ENCODE results near the gene ISCA2. TPM values are rescaled to one million over a fixed set of nuclear protein-coding genes. Genes with fewer than 3 reads are reported as not detected.
"Not testable (repeated sequence)": the region's sequence is repeated elsewhere in the genome, so short reads cannot be mapped to it uniquely, and the experiment has no call there.

The ISCA2 gene
- polyA plus RNA-seq, 4 donors: 44.1 to 47.4 (median 46.2) TPM

DNA sequence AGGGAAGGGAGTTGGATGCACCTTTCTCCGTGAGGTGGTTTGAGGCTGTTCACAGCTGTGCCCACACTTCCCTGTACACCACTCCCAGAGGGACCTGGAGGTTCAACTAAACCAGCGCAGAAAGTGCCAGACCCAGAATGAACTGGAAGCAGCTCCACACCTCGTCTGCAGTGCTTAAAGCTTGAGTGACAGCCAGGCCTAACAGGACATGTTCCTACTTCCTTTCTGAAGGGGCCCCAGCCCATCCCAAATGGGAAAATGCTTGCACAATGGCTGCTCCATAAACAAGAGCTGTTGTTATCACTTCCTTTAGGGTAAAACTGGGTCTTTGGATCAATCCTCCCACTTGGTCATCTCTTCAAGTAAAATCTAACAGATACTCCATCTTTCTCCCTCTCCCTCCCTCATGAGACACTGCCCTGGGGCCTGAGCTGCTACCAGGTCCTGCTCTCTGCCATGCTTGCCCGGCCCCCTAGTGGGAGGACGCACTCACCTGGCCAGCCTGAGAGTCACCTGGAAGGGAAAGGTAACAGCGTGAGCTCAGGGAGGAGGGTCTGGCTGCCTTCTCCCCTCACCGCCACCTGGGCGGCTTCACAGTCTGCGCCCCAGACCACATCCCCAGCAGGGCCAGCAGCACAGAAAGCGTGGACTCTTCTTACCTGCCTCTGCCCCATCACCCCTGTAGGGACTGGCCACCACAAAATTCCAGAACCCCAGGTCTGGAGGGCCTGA is 33.5 kb downstream of the ISCA2 start:
- DNase-seq (ENCODE audit: low read depth in 4 of 4, low spot score in 3 of 4): no peak

DNA sequence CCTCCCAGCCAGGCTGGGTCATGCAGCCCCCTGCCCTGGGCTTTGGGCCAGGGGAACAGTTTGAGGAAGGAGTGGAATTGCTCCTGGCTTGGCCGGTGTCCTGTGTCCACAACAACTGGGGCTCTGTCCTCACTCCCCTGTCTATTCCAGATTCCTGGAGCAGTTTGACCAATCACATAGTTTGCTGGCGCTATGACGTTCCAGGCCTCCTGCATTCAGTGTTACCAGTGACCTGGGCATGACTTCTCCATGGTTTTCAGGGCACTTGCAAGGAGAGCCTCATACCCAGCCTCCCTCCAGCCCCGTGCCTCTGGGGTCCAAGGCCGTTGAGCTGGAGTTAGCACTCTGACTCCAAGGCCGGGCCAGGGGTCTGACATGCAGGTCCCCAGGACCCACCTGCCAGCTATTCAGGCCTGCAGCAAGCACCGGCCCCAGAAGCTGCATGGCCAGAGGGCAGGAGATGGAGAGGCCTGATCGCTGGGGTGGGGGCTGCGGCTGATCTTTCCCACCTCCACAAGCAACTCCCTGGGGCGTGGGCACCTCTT is 34.2 kb downstream of the ISCA2 start:
- no peak for DNase-seq (ENCODE audit: low read depth in 4 of 4, low spot score in 3 of 4)

DNA sequence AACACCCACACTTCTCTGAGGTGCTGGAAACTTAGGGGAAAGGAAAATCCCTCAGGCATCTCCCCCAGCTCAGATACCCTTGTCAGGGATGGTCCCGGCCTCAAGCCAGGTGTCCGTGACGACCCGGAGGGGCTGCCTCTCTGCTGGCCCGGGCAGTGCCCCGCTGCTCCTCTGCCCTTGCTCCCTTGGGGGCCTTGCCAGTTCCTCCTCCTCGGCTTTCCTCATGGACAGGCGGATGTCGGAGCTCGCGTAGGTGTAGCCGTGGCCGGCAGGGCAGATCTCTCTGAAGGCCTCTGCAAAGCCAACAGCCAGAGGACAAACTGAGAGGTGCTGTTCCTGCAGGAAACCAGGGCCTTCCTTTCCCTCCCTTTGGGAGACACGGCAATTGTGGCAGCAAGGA is 34.8 kb downstream of the ISCA2 start:
- no peak for DNase-seq (ENCODE audit: low read depth in 4 of 4, low spot score in 3 of 4)

DNA sequence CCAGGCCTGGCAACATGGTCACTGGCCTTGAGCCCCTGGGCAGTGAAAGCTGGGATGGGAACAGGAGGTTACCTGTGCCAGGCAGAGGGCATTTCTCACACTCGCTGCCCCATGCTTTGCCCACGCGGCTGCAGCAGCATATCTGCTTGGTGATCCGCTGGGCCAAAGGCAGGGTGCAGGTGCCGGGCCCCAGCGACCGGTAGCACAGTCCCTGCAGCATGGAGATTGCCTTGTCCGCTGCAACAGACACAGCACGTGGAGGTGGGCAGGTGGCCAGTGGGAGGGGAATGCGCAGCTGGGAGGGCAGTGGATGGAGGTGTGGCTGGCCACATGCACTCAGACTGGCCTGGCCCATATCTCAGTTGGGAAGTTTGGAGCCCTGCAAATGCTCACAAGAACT is 35.3 kb downstream of the ISCA2 start:
- no peak for DNase-seq (ENCODE audit: low read depth in 4 of 4, low spot score in 3 of 4)

DNA sequence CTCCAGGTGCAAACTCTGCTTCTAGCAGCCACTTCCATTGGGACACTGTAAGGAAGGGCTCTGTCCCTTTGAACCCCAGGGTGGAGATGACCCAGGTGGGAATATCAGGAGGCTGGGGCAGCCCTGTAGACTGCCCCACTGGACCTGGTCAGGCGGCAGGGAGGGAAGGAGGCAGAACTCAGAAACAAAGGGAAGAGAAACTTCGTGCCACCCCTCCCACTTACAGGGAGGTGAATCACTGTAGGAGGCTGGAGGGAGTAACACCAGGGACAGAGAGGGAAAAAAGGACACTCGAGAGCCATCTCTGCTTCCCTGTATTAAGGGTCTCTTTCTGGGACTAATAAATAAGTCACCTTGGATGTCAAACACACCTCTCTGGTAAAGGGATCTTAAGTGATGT is 37.4 kb downstream of the ISCA2 start:
- no peak for DNase-seq (ENCODE audit: low read depth in 4 of 4, low spot score in 3 of 4)

DNA sequence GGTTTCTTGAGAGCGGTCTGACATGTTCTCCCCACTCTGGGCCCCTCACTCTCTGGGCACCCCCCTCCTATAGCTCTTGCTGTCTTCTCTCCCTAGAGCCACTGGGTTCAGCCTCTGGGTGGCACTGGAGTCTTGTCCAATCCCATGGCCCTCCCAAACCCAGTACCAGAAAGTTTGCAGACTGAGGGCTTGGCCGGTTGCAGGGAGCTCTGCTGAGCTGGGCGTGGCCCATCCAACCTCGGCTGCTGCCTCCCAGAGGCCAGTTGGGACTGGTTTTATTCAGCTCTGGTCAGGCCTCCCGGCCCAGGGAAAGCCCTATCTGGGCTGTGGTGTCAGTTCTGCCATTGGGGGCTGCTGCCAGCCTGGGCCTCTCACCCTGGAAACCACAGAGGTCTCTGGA is 37.9 kb downstream of the ISCA2 start:
- no peak for DNase-seq (ENCODE audit: low read depth in 4 of 4, low spot score in 3 of 4)

DNA sequence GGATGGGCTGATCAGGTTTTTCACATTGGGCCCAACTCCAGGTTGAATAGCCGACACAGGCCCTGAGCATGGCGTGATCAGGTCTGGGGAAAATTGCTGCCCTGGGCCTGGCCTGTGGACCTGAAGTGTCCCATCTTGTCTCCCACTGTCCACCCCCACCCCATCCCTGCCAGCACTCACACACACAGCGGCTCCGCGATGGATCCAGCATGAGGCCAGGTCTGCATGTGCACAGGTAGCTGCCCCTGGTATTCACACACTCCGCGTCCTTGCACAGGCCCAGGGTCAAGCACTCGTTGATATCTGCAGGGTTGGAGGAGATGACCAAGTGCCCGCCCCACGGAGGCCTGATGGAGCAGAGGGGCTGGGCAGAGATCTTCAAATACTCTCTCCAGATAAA is 38.7 kb downstream of the ISCA2 start:
- no peak for DNase-seq (ENCODE audit: low read depth in 4 of 4, low spot score in 3 of 4)

DNA sequence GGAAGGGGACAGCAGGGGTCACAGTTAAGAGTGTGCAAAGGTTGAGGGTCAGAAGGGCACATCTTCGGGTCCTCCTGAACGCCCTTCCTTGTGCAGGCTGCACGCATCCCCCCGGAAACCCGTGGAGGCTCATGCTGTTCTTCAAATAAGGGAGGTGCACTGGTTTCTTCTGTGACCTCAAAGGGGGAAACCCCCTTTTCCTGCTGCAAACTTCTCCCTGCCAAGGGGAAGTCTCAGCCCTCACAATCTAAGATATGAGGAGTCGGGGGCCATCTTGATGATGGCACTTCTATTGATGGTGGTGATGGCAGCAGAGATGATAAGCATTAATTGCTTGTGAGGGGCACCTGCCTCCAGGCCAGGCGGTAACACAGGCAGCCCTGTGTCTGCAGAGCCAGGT is 40.0 kb downstream of the ISCA2 start:
- no peak for DNase-seq (ENCODE audit: low read depth in 4 of 4, low spot score in 3 of 4)

DNA sequence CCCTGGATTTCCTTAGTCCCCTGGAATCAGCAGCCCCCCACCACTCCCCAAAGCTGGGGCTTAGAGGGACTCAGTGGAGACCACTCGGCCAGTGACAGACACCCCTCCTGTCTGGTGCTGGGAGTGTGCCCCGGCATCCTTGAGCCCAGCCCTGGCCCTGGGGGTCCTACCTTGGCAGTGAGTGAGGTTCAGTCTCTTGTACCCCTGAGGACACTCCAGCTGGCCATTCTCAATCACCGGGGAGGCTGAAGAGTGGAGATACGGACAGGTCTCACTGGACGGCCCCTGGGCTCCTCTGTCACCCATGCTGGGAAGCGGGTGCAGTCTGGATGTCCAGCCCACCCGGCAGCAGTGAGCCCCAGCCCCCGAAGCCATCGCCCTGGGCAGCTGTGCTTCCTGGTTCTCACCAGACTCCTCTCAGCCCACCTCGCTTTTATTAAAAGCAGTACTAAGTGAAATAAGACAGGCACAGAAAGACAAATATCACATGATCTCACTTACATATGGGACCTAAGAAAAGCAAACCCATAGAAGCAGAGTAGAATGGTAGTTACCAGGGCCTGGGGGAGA is 42.3 kb downstream of the ISCA2 start:
- no peak for DNase-seq (ENCODE audit: low read depth in 4 of 4, low spot score in 3 of 4)

DNA sequence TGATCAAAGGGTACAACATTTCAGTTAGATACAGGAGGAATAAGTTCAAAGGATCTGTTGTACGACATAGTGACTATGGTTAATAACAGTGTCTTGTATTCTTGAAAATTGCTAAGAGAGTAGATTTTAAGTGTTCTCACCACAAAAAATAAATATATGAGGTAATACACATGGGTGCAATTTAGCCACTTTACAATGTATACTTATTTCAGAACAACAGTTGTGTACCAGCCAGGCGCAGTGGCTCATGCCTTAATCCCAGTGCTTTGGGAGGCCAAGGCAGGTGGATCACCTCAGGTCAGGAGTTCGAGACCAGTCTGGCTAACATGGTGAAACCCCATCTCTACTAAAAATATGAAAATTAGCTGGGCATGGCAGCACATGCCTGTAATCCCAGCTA is 42.8 kb downstream of the ISCA2 start:
- not testable (repeated sequence) for DNase-seq (ENCODE audit: low read depth in 4 of 4, low spot score in 3 of 4)

DNA sequence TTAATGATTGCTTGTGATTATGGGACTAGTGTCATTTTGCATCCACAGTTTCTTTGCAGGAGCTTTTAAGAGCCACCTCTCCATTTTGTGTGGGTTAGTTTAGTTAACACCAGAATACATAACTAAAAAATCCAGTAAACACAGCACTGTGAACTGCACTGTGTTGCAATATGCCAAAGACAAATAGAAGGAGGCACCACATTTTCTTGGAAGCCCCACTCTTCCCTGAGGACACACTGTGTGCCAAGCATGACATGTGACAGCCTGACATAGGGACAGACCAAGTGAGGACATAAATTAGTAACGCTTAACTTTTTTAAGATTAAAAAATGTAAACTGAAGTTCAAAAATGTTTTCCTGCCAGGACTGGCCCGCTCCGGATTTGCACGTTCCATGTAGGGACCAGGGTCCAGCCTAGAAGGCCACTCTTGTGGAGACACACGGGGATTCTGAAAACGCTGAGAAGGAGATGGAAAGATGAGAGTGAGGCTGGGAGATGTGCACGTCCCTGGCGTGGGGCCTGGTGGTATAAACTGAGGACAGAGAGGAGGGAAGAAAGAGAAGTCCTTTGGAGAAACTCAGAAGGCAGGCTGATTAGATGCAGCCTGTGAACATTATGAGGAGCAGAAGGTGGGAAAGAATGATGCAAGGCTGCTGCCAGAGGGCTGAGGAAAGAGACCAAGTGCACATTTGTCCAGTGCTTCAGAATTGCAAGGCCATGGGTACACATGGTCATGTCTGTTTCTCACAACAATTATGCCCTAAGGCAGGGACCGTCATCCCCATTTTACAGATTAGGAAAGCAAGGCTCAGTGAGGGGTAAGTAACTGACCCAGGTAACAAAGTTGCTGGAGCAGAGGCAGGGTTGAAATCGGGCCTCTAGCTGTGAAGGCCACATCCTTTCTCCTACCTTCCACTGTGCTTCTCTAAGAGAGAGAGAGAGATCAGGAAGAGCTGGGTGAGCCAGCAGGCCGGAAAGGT is 45.1 kb downstream of the ISCA2 start:
- DNase-seq (ENCODE audit: low read depth in 4 of 4, low spot score in 3 of 4): no peak

DNA sequence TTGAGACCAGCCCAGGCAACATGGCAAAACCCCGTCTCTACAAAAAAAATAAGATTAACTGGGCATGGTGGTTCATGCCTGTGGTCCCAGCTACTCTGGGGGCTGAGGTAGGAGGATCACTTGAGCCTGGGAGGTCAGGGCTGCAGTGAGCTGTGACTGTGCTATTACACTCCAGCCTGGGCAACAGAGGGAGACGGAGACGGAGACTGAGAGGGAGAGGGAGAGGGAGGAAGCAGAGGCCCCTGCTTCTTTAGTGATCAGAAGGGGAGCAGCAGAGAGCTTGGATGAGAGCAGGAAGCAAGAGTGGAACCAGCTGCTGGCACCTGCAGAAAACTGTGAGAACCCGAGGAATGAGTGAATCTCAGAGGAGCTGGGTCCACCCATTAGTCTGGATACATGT is 45.9 kb downstream of the ISCA2 start:
- no peak for DNase-seq (ENCODE audit: low read depth in 4 of 4, low spot score in 3 of 4)

DNA sequence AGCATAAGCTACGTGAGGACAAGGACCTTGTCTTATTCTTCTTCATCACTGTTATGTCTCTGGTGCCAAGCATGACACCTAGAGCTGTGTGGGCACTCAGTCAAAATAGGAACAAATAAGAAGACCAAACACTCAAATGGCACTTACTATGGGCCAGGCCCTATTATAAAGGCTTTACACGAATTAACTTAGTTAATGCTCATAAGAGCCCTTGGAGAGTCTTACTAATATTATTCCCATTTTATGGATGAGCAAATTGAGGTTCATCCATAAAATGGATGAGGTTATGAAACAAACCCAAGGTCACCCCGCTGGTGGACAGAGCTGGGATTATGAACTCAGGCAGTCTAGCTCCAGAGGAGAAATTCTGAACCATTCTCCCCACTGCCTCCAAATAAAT is 47.7 kb downstream of the ISCA2 start:
- DNase-seq (ENCODE audit: low read depth in 4 of 4, low spot score in 3 of 4): no peak

DNA sequence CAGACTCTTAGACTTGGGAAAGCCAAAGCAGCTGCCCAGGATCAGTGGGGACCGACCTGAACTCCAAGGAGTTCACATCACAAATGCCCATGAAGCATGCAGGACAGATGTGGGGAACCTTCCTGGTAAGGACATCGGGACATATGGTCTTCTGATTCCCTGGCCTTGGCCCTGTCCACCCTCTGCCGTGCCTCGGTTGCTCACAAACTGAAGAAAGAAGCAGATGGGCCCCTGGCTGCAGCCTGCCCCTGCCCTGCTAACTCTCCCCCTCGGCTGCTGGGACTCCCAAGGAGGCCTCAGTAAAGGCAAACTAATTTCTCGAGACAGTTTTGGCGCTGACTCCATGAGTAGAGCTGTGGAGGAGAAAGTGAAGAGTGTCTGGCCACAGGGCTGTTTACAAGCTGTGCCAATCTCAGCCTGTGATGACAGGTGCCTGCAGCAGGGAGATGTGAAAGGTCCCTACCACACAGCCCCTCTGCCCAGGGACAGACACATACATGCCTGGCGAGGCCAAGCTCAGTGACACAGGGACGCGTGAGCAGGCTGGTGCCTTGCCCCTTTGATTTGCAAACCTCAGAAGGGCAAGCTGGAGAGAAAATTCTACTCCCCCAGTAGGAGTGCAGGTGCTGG is 48.6 kb downstream of the ISCA2 start:
- DNase-seq (ENCODE audit: low read depth in 4 of 4, low spot score in 3 of 4): no peak

DNA sequence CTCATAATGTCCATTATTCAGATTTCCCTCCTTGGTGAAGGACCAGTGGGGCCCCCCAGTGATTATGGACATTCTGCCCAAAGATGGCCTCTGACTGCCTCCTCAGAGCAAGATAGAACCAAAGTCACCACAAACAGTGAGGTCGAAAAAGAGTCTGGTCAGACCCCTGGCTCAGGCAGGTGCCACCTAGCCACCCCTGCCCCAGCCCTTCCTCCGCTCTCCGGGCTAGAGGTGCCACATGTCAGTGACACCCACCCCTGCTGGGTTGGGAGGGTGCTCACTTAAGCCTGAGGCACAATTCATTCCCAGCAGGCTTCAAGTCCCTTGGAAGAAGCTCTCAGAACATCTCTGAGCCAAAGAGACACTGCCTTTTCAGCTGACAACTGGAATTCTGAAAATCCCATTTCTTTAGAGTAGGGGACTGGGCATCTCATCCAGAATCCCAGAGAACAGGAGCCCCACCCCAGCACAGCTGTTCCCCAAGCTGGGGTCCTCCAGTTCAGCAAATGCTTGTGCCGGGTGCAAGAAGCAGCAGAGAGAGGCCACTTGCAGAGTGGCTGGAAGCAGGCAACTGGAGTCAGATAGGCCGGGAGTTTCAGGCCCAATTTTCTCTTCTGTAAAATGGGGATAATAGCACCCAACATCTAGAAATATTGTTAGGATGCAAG is 50.3 kb downstream of the ISCA2 start:
- no peak for DNase-seq (ENCODE audit: low read depth in 4 of 4, low spot score in 3 of 4)

DNA sequence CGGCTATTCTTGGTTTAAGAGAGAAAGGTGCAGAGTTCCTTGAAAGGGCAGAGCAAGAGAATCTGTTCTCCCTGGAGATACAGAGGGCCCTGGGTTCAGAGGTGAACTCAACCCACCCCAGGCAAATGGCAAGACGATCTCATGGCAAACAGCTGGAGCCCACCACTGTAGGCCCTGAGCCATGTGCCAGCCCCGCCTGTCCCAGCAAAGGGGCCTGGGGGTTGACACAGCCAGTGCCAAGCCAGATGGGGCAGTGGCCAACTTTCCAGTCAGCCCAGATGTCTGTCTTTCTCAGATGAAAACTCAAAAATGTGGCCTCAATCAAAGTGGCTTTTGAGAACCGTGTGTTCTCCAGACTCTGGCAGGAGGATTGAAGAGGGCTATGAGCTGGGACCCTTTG is 51.8 kb downstream of the ISCA2 start:
- DNase-seq (ENCODE audit: low read depth in 4 of 4, low spot score in 3 of 4): no peak

DNA sequence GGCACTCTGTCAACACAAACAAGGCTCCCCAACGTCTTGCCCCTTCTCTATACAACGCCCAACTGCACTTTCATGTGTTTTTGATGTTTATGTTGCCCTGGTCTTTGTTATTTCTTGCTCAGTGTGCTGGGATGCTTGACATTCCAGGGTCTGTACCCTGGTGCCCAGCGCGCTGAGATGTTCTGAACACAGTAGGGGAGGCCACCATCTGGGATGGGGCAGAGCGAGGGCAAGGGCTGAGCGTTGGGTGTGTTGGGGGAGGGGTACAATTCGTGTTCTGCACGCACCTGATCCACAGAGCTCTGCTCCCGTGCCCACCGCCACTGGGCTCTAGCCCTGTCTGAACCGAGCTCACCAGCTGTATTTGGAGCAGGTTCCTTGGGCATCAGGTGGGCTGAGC is 52.9 kb downstream of the ISCA2 start:
- no peak for DNase-seq (ENCODE audit: low read depth in 4 of 4, low spot score in 3 of 4)

Measured in right renal pelvis (tissue), 4 donors.